Testis (tissue), 3 donors: ENCODE measurements around the gene NRG4. TPM values are rescaled to one million over a fixed set of nuclear protein-coding genes. Genes with fewer than 3 reads are reported as not detected.

Experiments used
- DNase-seq: peaks from one replicate; pipeline ENCODE4 v3.0.0-alpha.2; 2019
- H3K27ac ChIP-seq, 2 donors: fragments of 200-600 bp; sonication (generic); one replicate each; pipeline ENCODE4 v1.5.1; 2019
- H3K27me3 ChIP-seq: fragments of 200-600 bp; sonication (generic); one replicate; pipeline ENCODE4 v1.5.1; 2019
- H3K36me3 ChIP-seq: fragments of 200-600 bp; sonication (generic); one replicate; pipeline ENCODE4 v1.5.1; 2017; ENCODE audit warnings: low read depth; ENCODE audit errors: missing control alignments
- H3K4me1 ChIP-seq: fragments of 200-600 bp; sonication (generic); one replicate; pipeline ENCODE4 v1.5.1; 2019
- H3K4me3 ChIP-seq, 2 donors: fragments of 200-600 bp; sonication (generic); one replicate each; pipeline ENCODE4 v1.5.1; 2017 to 2019
- H3K9me3 ChIP-seq: fragments of 200-600 bp; sonication (generic); one replicate; pipeline ENCODE4 v1.5.1; 2017
- POLR2A ChIP-seq: fragments of 450-650 bp; IDR thresholded peaks from one replicate; pipeline ENCODE4 v1.6.1; 2017; ENCODE audit warnings: antibody characterized with exemption, mild to moderate bottlenecking, moderate library complexity
- WGBS, 2 donors: methylation state at CpG; one replicate each; pipeline ENCODE4 v1.1.5; 2018; 5-methylcytosine and 5-hydroxymethylcytosine counted together
- intact Hi-C: fragments of 100-400 bp; cut with DNase I; formaldehyde crosslinking; loops from one replicate; pipeline ENCODE4 v1.15.1; 2023; ENCODE audit warnings: low total_unique reads
- polyA plus RNA-seq: library from polyadenylated mRNA; stranded (reverse); fragments of 350-450 nt; fragmentation: Illumina TruSeq; extraction: RNeasy Lipid Tissue Mini Kit (QIAGEN cat#74804); gene quantifications from one replicate; pipeline ENCODE4 v1.2.3, GENCODE V29; 2014; ENCODE audit warnings: low read depth, low replicate concordance; ENCODE audit not compliant: insufficient read depth
- total RNA-seq, 2 donors: library from RNA; depleted of rRNA; stranded (reverse); fragments of >200 nt; gene quantifications; one replicate each; pipeline ENCODE4 v1.2.3, GENCODE V29; 2016
- TF ChIP-seq, protein P1 (sequence below), 3 experiments: fragments of 450-650 bp in 2 of 3; fragments of 200-600 bp in 1 of 3; sonication (generic) in 1 of 3; IDR thresholded peaks; one replicate each; pipeline ENCODE4 v1.5.1; 2016 to 2019; ENCODE audit warnings: antibody characterized with exemption in 3 of 3, mild to moderate bottlenecking in 2 of 3, moderate library complexity in 1 of 3

The NRG4 gene
- total and polyA plus RNA-seq, 3 donors from 2014 or later: 10.8 to 21.2 (median 14.6) TPM

- Histone ChIP-seq H3K9me3 (no peaks in the 10 kb centered on the region), H3K36me3 (no peaks in the 10 kb centered on the region), H3K4me1 (no peaks in the 10 kb centered on the region), H3K27me3 (no peaks in the 10 kb centered on the region), H3K4me3 (no peak overlapping the region), H3K27ac (no peak overlapping the region)
- whole genome bisulfite sequencing, 2 donors: 56 to 90% methylated on average over 2 of the region's 2 CpGs
- intact Hi-C loops: no loop called here
- DNase-seq: no peak
- TF ChIP-seq POLR2A: no peak
- TF ChIP-seq, protein P1, sequence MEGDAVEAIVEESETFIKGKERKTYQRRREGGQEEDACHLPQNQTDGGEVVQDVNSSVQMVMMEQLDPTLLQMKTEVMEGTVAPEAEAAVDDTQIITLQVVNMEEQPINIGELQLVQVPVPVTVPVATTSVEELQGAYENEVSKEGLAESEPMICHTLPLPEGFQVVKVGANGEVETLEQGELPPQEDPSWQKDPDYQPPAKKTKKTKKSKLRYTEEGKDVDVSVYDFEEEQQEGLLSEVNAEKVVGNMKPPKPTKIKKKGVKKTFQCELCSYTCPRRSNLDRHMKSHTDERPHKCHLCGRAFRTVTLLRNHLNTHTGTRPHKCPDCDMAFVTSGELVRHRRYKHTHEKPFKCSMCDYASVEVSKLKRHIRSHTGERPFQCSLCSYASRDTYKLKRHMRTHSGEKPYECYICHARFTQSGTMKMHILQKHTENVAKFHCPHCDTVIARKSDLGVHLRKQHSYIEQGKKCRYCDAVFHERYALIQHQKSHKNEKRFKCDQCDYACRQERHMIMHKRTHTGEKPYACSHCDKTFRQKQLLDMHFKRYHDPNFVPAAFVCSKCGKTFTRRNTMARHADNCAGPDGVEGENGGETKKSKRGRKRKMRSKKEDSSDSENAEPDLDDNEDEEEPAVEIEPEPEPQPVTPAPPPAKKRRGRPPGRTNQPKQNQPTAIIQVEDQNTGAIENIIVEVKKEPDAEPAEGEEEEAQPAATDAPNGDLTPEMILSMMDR (IDR thresholded peaks at IDR 0.05): no peak
Measured at GRCh38 chr15:76010613-76011012, 1.6 kb downstream of the NRG4 start.

- no peaks in the 10 kb centered on the region for H3K27me3 ChIP-seq
Measured at GRCh38 chr15:76006136-76006778, 6.0 kb downstream of the NRG4 start.

GRCh38 chr15:76003364-76003763 is 8.9 kb downstream of the NRG4 start:
- intact Hi-C loops: no loop called here
- no peak for DNase-seq
- no peak overlapping the region for H3K4me3 ChIP-seq

More at GRCh38 chr15:76006136-76006778, 6.0 kb downstream of the NRG4 start:
- TF ChIP-seq POLR2A: no peak
- TF ChIP-seq, protein P1 (IDR thresholded peaks at IDR 0.05): no peak
- no peak for DNase-seq
- Histone ChIP-seq H3K36me3 (no peaks in the 10 kb centered on the region), H3K4me3 (no peak overlapping the region), H3K27ac (no peak overlapping the region), H3K4me1 (no peaks in the 10 kb centered on the region), H3K9me3 (no peaks in the 10 kb centered on the region)
- WGBS, 2 donors: 45 to 63% methylated on average over 2 of the region's 2 CpGs
- intact Hi-C loops: no loop called here

GRCh38 chr15:75995611-75996010 is 16.6 kb downstream of the NRG4 start:
- H3K4me3 ChIP-seq: no peak overlapping the region
- H3K4me1 ChIP-seq: no peaks in the 10 kb centered on the region
- H3K36me3 ChIP-seq: no peaks in the 10 kb centered on the region
- TF ChIP-seq, protein P1 (IDR thresholded peaks at IDR 0.05): no peak
- no peak for TF ChIP-seq POLR2A
- intact Hi-C loops: no loop called here
- H3K27me3 ChIP-seq: no peaks in the 10 kb centered on the region
- no peaks in the 10 kb centered on the region for H3K9me3 ChIP-seq
- 95 to 97% methylated on average over 1 of the region's 1 CpG for WGBS, 2 donors
- no peak for DNase-seq
- no peak overlapping the region for H3K27ac ChIP-seq

More at GRCh38 chr15:76003364-76003763, 8.9 kb downstream of the NRG4 start:
- no peaks in the 10 kb centered on the region for H3K27me3 ChIP-seq
- no peak overlapping the region for H3K27ac ChIP-seq
- TF ChIP-seq POLR2A: no peak
- TF ChIP-seq, protein P1 (IDR thresholded peaks at IDR 0.05): no peak
- no peaks in the 10 kb centered on the region for H3K9me3 ChIP-seq
- no peaks in the 10 kb centered on the region for H3K4me1 ChIP-seq
- no peaks in the 10 kb centered on the region for H3K36me3 ChIP-seq

GRCh38 chr15:75994220-75994619 is 18.0 kb downstream of the NRG4 start:
- DNase-seq: no peak
- no peaks in the 10 kb centered on the region for H3K36me3 ChIP-seq
- no peaks in the 10 kb centered on the region for H3K4me1 ChIP-seq
- no peak overlapping the region for H3K27ac ChIP-seq
- no peaks in the 10 kb centered on the region for H3K9me3 ChIP-seq
- TF ChIP-seq, protein P1 (IDR thresholded peaks at IDR 0.05): no peak
- no peak for TF ChIP-seq POLR2A
- 95 to 96% methylated on average over 1 of the region's 1 CpG for WGBS, 2 donors
- H3K4me3 ChIP-seq: no peak overlapping the region
- intact Hi-C loops: no loop called here
- H3K27me3 ChIP-seq: no peaks in the 10 kb centered on the region
